ENCODE data around the gene ATG16L2. TPM values are rescaled to one million over a fixed set of nuclear protein-coding genes. Genes with fewer than 3 reads are reported as not detected.

Gene ATG16L2
- total RNA-seq, 1 experiment from 2014 or later, result 17.3 TPM

GRCh38 chr11:72869831-72870230 is 55.6 kb downstream of the ATG16L2 start:
- Mint-ChIP-seq H3K4me3 (no peak overlapping the region), H3K36me3 (ENCODE audit: insufficient read depth in 1 of 3, low read depth in 3 of 3) (peaks cover 0 to 4% (median 0%) of the 10 kb centered on the region in 3 experiments; a peak in 3 of 7 replicates), H3K27me3 (ENCODE audit: low read depth) (no peaks in the 10 kb centered on the region), H3K4me1 (peaks cover 5 to 6% of the 10 kb centered on the region in 2 experiments; a peak in 3 of 4 replicates), H3K27ac (no peak overlapping the region), H3K9me3 (no peaks in the 10 kb centered on the region)
- no peak overlapping the region for H2BK20ac ChIP-seq (ENCODE audit: low read depth, low read length, poor library complexity, severe bottlenecking)
- H3K18ac ChIP-seq (ENCODE audit: insufficient read length, low read depth, low read length), result no peak overlapping the region
- no peak overlapping the region for H2BK5ac ChIP-seq (ENCODE audit: insufficient read length, low read length)
- no peak overlapping the region for H2BK15ac ChIP-seq (ENCODE audit: low read depth, low read length)
- H3T11ph ChIP-seq (ENCODE audit: low read length), result no peak overlapping the region
- H3K23me2 ChIP-seq (ENCODE audit: insufficient read length, low read depth, low read length, poor library complexity, severe bottlenecking), result no peaks in the 10 kb centered on the region
- H3K27ac ChIP-seq (ENCODE audit: insufficient read length, low read depth, low read length), result no peak overlapping the region
- H2AFZ ChIP-seq (ENCODE audit: low read length), result no peak overlapping the region
- H3K4ac ChIP-seq (ENCODE audit: low read depth, low read length), result no peak overlapping the region
- H3K4me1 ChIP-seq (ENCODE audit: insufficient read depth, low read length), result no peaks in the 10 kb centered on the region
- H4K8ac ChIP-seq (replicated peaks; ENCODE audit: insufficient read length, low read depth, low read length), result no peak overlapping the region
- no peak overlapping the region for H3K56ac ChIP-seq (ENCODE audit: insufficient read length, low read depth, low read length)
- H3K9me3 ChIP-seq (ENCODE audit: control insufficient read depth, low read depth, low read length), result no peaks in the 10 kb centered on the region
- no CpG with 5 or more reads among the region's 4 CpGs for WGBS (ENCODE audit: extremely low coverage, insufficient read length, low lambda C conversion rate)
- no peaks in the 10 kb centered on the region for H3K27me3 ChIP-seq (ENCODE audit: insufficient read depth, low read length)
- H4K91ac ChIP-seq (ENCODE audit: insufficient read length, low read depth, low read length), result no peak overlapping the region
- H2BK120ac ChIP-seq (ENCODE audit: low read depth, low read length, poor library complexity, severe bottlenecking), result no peak overlapping the region
- no peak overlapping the region for H3K23ac ChIP-seq (ENCODE audit: insufficient read length, low read depth, low read length)
- no peak overlapping the region for H3K9ac ChIP-seq (ENCODE audit: extremely low read depth, insufficient read length, low read length)
- H3K79me2 ChIP-seq (ENCODE audit: insufficient read depth, low read length), result no peaks in the 10 kb centered on the region
- no peak overlapping the region for H4K5ac ChIP-seq (ENCODE audit: insufficient read length, low read depth, low read length)
- no peak for TF ChIP-seq CTCF (conservative IDR thresholded peaks at IDR 0.05)
- no peaks in the 10 kb centered on the region for H4K20me1 ChIP-seq (ENCODE audit: control insufficient read depth, insufficient read depth, insufficient read length)
- H2AK5ac ChIP-seq (ENCODE audit: insufficient read length, low read length), result no peak overlapping the region
- no peak for DNase-seq
- H3K14ac ChIP-seq (ENCODE audit: insufficient read depth, low read length), result no peak overlapping the region
- no peaks in the 10 kb centered on the region for H3K79me1 ChIP-seq (ENCODE audit: insufficient read depth, low read depth, low read length, poor library complexity, severe bottlenecking)
- no peak overlapping the region for H2BK12ac ChIP-seq (ENCODE audit: insufficient read length, low read depth, low read length)
- H3K4me2 ChIP-seq (ENCODE audit: insufficient read depth, insufficient read length, low read length), result no peak overlapping the region
